SK-N-SH treated with all-trans-retinoic acid at 6 μM for 48 hours (cell line): ENCODE data around the gene RAMP3.
"Not testable (repeated sequence)": the region's sequence is repeated elsewhere in the genome, so short reads cannot be mapped to it uniquely, and the experiment has no call there.

Experiments
- ATAC-seq: fragments of 200-7000 bp; cut with Tn5 transposase; 3 replicates; pipeline ENCODE4 v1.9.1; 2020; ENCODE audit warnings: mild to moderate bottlenecking, moderate library complexity
- CSDC2 ChIP-seq: fragments of 250-450 bp; sonication (Bioruptor Pico); IDR thresholded peaks from 2 replicates; pipeline ENCODE4 v1.5.0; 2020; ENCODE audit warnings: mild to moderate bottlenecking, moderate library complexity
- ESRRG ChIP-seq: fragments of 250-450 bp; sonication (Bioruptor Pico); IDR thresholded peaks from 2 replicates; pipeline ENCODE4 v1.6.1; 2021; ENCODE audit warnings: mild to moderate bottlenecking
- GLIS3 ChIP-seq: fragments of 250-450 bp; sonication (Bioruptor Pico); IDR thresholded peaks from 2 replicates; pipeline ENCODE4 v1.5.0; 2020; ENCODE audit warnings: mild to moderate bottlenecking, moderate library complexity
- ISL1 ChIP-seq: fragments of 250-450 bp; sonication (Bioruptor Pico); IDR thresholded peaks from 2 replicates; pipeline ENCODE4 v2.1.2; 2022; ENCODE audit warnings: mild to moderate bottlenecking, moderate library complexity
- OSR1 ChIP-seq: fragments of 250-450 bp; sonication (Bioruptor Pico); IDR thresholded peaks from 2 replicates; pipeline ENCODE4 v1.8.0; 2022; ENCODE audit warnings: moderate library complexity, mild to moderate bottlenecking, inconsistent platforms
- PATZ1 ChIP-seq: fragments of 250-450 bp; sonication (Bioruptor Pico); IDR thresholded peaks from 2 replicates; pipeline ENCODE4 v1.8.0; 2020; ENCODE audit warnings: mild to moderate bottlenecking, moderate library complexity, borderline replicate concordance
- PPARA ChIP-seq: fragments of 250-450 bp; sonication (Bioruptor Pico); IDR thresholded peaks from 2 replicates; pipeline ENCODE4 v1.5.0; 2020; ENCODE audit warnings: mild to moderate bottlenecking, borderline replicate concordance
- RARB ChIP-seq: fragments of 250-450 bp; sonication (Bioruptor Pico); IDR thresholded peaks from 2 replicates; pipeline ENCODE4 v1.8.0; 2021; ENCODE audit warnings: mild to moderate bottlenecking, moderate library complexity
- SNAI2 ChIP-seq: fragments of 250-450 bp; sonication (Bioruptor Pico); IDR thresholded peaks from 2 replicates; pipeline ENCODE4 v1.5.0; 2020; ENCODE audit warnings: mild to moderate bottlenecking, moderate library complexity
- TCF4 ChIP-seq: fragments of 250-450 bp; sonication (Bioruptor Pico); IDR thresholded peaks from 2 replicates; pipeline ENCODE4 v1.8.0; 2021; ENCODE audit warnings: mild to moderate bottlenecking, moderate library complexity, borderline replicate concordance
- ZC3H10 ChIP-seq: fragments of 250-450 bp; sonication (Bioruptor Pico); IDR thresholded peaks from 2 replicates; pipeline ENCODE4 v1.5.1; 2021; ENCODE audit warnings: mild to moderate bottlenecking, moderate library complexity
- ZFP3 ChIP-seq: fragments of 250-450 bp; sonication (Bioruptor Pico); IDR thresholded peaks from 2 replicates; pipeline ENCODE4 v1.5.0; 2020; ENCODE audit warnings: mild to moderate bottlenecking, moderate library complexity
- ZFP30 ChIP-seq: fragments of 450-650 bp; formaldehyde crosslinking; IDR thresholded peaks from 2 replicates; pipeline ENCODE4 v1.5.0; 2022; ENCODE audit warnings: mild to moderate bottlenecking, moderate library complexity
- ZNF565 ChIP-seq: fragments of 450-650 bp; formaldehyde crosslinking; conservative IDR thresholded peaks from 2 replicates; pipeline ENCODE4 v1.5.0; 2020; ENCODE audit warnings: low read depth, mild to moderate bottlenecking, moderate library complexity
- ZNF8 ChIP-seq: fragments of 450-650 bp; formaldehyde crosslinking; IDR thresholded peaks from 2 replicates; pipeline ENCODE4 v1.5.0; 2020; ENCODE audit warnings: mild to moderate bottlenecking, moderate library complexity
- TF ChIP-seq, protein P1 (sequence below): fragments of 250-450 bp; sonication (Bioruptor Pico); IDR thresholded peaks from 2 replicates; pipeline ENCODE4 v1.5.0; 2020; ENCODE audit warnings: mild to moderate bottlenecking, moderate library complexity
- TF ChIP-seq, protein P2 (sequence below): fragments of 250-450 bp; sonication (Bioruptor Pico); IDR thresholded peaks from 2 replicates; pipeline ENCODE4 v1.5.1; 2020; ENCODE audit warnings: low read depth, mild to moderate bottlenecking, moderate library complexity
- TF ChIP-seq, protein P3 (sequence below): fragments of 250-450 bp; sonication (Bioruptor Pico); IDR thresholded peaks from 2 replicates; pipeline ENCODE4 v1.8.0; 2021; ENCODE audit warnings: low read depth, mild to moderate bottlenecking, moderate library complexity, borderline replicate concordance

Gene RAMP3

GRCh38 chr7:45162943-45163691 is 5.5 kb downstream of the RAMP3 start:
- TF ChIP-seq, protein P1, sequence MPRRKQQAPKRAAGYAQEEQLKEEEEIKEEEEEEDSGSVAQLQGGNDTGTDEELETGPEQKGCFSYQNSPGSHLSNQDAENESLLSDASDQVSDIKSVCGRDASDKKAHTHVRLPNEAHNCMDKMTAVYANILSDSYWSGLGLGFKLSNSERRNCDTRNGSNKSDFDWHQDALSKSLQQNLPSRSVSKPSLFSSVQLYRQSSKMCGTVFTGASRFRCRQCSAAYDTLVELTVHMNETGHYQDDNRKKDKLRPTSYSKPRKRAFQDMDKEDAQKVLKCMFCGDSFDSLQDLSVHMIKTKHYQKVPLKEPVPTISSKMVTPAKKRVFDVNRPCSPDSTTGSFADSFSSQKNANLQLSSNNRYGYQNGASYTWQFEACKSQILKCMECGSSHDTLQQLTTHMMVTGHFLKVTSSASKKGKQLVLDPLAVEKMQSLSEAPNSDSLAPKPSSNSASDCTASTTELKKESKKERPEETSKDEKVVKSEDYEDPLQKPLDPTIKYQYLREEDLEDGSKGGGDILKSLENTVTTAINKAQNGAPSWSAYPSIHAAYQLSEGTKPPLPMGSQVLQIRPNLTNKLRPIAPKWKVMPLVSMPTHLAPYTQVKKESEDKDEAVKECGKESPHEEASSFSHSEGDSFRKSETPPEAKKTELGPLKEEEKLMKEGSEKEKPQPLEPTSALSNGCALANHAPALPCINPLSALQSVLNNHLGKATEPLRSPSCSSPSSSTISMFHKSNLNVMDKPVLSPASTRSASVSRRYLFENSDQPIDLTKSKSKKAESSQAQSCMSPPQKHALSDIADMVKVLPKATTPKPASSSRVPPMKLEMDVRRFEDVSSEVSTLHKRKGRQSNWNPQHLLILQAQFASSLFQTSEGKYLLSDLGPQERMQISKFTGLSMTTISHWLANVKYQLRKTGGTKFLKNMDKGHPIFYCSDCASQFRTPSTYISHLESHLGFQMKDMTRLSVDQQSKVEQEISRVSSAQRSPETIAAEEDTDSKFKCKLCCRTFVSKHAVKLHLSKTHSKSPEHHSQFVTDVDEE (CRISPR knock-in tag), result no peak
- TF ChIP-seq ZC3H10 (CRISPR knock-in tag) (no peak), PPARA (no peak), RARB (CRISPR knock-in tag) (no peak), CSDC2 (no peak), ZFP3 (no peak), GLIS3 (CRISPR knock-in tag) (no peak), SNAI2 (no peak), ZFP30 (CRISPR knock-in tag) (no peak), ZNF8 (CRISPR knock-in tag) (no peak), ESRRG (no peak), TCF4 (CRISPR knock-in tag) (no peak)
- TF ChIP-seq, protein P2, sequence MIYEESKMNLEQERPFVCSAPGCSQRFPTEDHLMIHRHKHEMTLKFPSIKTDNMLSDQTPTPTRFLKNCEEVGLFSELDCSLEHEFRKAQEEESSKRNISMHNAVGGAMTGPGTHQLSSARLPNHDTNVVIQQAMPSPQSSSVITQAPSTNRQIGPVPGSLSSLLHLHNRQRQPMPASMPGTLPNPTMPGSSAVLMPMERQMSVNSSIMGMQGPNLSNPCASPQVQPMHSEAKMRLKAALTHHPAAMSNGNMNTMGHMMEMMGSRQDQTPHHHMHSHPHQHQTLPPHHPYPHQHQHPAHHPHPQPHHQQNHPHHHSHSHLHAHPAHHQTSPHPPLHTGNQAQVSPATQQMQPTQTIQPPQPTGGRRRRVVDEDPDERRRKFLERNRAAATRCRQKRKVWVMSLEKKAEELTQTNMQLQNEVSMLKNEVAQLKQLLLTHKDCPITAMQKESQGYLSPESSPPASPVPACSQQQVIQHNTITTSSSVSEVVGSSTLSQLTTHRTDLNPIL (CRISPR knock-in tag), result no peak
- TF ChIP-seq, protein P3, sequence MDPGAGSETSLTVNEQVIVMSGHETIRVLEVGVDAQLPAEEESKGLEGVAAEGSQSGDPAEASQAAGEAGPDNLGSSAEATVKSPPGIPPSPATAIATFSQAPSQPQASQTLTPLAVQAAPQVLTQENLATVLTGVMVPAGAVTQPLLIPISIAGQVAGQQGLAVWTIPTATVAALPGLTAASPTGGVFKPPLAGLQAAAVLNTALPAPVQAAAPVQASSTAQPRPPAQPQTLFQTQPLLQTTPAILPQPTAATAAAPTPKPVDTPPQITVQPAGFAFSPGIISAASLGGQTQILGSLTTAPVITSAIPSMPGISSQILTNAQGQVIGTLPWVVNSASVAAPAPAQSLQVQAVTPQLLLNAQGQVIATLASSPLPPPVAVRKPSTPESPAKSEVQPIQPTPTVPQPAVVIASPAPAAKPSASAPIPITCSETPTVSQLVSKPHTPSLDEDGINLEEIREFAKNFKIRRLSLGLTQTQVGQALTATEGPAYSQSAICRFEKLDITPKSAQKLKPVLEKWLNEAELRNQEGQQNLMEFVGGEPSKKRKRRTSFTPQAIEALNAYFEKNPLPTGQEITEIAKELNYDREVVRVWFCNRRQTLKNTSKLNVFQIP (CRISPR knock-in tag), result no peak
- ATAC-seq, result no peak

GRCh38 chr7:45163692-45164052 is 6.1 kb downstream of the RAMP3 start:
- TF ChIP-seq ZNF8 (CRISPR knock-in tag), result no peak
- no peak for TF ChIP-seq ISL1 (CRISPR knock-in tag)
- TF ChIP-seq CSDC2, result no peak
- no peak for TF ChIP-seq PPARA
- no peak for TF ChIP-seq ZFP30 (CRISPR knock-in tag)
- TF ChIP-seq, protein P1 (CRISPR knock-in tag), result no peak
- TF ChIP-seq OSR1 (CRISPR knock-in tag), result no peak
- TF ChIP-seq ESRRG, result no peak
- TF ChIP-seq TCF4 (CRISPR knock-in tag), result no peak
- TF ChIP-seq ZNF565 (CRISPR knock-in tag), result no peak
- TF ChIP-seq PATZ1 (CRISPR knock-in tag), result no peak

GRCh38 chr7:45164271-45164670 is 6.7 kb downstream of the RAMP3 start:
- ATAC-seq, result not testable (repeated sequence)

More at GRCh38 chr7:45163692-45164052, 6.1 kb downstream of the RAMP3 start:
- no peak for ATAC-seq
